Ovary (tissue), 3 donors: ENCODE data around the gene TMEM94.

Source experiments
- CTCF ChIP-seq, 3 donors: fragments of 450-650 bp in 2 of 3; fragments of 200-600 bp in 1 of 3; IDR thresholded peaks; one replicate each; pipeline versions ENCODE4 v1.5.1 to v1.8.0; 2016 to 2022; ENCODE audit warnings: antibody characterized with exemption in 3 of 3, mild to moderate bottlenecking in 1 of 3
- EP300 ChIP-seq: sonication (generic); formaldehyde crosslinking; IDR thresholded peaks from one replicate; pipeline ENCODE4 v1.6.1; 2017; ENCODE audit warnings: antibody characterized with exemption
- POLR2A ChIP-seq: fragments of 450-650 bp; IDR thresholded peaks from one replicate; pipeline ENCODE4 v1.6.1; 2017; ENCODE audit warnings: antibody characterized with exemption, mild to moderate bottlenecking, moderate library complexity
- donor health status: DM: no; HTN: no; CAD: no.

- TF ChIP-seq POLR2A (no peak), CTCF (IDR thresholded peaks at IDR 0.05) (no peak), EP300 (no peak)
Measured at GRCh38 chr17:75445296-75445695, 11.1 kb upstream of the TMEM94 start.
